Stimulated activated CD8-positive, alpha-beta memory T cell treated with anti-CD3 and anti-CD28 coated beads, Interleukin-4, amount 100 ng/mL, for 1 hour (primary cell): ENCODE results near the gene ERLEC1.
"Not testable (repeated sequence)": the region's sequence is repeated elsewhere in the genome, so short reads cannot be mapped to it uniquely, and the experiment has no call there.

Experiments used
- DNase-seq, 2 donors: peaks; one replicate each; pipeline ENCODE4 v3.0.0-alpha.2; 2020; ENCODE audit warnings: low read depth in 2 of 2, low spot score in 1 of 2

ERLEC1 gene

DNA sequence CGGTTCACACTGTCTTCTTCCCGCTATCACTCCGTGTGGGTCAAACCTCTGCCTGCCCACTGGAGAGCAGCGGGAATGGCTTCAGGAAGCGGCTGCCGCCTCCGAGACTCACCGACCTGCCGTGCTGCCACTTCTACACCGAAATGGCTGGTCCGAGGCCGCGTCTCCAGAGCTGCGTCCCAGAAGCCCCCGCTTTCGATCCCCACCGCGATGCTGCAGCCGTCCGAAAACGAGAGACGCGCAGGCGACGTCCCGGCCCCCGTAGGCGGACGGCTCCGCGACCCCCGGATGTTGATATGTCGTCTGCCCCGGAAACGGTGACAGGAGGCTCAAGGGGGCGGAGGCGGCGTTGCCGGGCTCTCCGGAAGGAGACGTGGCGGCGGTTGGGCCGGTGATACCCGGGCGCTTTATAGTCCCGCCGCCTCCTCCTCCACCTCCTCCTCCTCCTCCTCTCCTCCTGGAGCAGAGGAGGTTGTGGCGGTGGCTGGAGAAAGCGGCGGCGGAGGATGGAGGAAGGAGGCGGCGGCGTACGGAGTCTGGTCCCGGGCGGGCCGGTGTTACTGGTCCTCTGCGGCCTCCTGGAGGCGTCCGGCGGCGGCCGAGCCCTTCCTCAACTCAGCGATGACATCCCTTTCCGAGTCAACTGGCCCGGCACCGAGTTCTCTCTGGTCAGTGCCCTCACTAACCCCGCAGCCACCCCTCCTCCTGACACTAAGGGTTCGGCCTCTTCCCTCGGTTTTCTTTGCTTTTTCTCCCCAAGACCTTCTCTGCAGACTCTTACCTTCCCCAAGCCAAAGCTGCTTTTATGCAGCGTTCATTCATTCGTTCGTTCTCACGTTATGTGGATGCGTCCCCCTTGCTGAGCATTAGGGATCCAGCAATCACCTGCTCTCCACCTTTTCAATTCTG, at the start of gene ERLEC1, which contains the start of gene ASB3:
TSS of gene ERLEC1 (plus strand) at position 340 of the 909 bp plus-strand sequence. CDS start at position 507, 167 bp downstream.
TSS of gene ASB3 (minus strand) at position 249 of the 909 bp plus-strand sequence. CDS start 21,381 bp downstream, outside the sequence.
- DNase-seq = peak; percentile 66 to 76

DNA sequence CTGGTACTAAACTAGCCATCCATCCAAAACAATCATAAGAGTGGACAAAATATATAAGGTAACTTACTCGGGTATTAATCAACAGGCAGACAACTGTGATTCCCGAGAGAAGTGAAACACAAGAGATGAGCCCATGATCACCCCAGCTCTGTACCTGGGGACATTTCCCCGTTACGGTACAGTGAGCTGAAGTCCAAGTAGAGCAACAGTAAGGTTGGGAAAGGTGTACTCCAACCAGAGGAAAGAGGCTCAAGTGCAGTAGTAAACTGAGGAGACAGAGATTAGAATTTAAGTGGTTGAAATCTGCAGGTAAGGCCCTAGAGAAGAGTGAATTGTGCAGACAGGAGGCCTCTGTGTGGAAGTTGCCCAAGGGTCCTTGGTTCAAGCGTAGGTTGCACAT, 49.8 kb upstream of the ERLEC1 start:
- DNase-seq = no peak

DNA sequence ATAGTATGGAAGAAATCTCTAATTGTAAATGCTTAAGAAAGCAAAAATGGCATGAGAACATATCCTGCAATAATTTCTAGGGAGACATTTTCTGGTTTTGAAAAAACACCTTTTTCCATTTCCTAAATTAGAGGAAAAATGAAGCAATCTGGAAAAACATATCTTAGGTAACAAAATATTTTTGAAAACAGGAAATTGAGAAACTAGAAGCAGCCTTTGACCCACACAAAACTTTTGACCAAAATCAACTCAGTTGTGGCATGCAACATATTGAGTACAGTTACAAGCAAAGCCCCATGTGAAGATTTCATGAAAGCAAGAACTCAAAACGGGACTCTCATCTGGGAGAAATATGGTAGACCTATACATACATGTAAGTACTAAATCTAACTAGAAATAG, 47.8 kb upstream of the ERLEC1 start:
- no peak for DNase-seq

DNA sequence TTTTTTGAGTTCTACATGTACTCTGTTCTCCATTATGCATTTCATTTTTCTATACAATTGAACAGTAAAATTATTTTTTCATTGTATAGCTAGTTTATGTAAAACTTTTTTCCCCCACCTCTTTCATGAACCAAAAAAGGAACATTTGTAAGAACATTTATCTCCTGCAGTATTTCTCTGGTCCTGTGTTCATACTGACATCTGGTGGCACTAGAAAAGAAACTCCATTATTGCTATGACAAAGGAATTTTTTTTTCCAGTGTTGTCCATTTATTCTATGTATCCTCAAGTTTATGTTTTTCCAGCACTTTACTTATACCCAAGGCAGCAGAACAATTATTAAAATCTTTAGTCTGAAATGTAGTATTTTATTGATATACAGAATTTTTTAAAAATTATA, 46.7 kb upstream of the ERLEC1 start:
- DNase-seq = no peak

DNA sequence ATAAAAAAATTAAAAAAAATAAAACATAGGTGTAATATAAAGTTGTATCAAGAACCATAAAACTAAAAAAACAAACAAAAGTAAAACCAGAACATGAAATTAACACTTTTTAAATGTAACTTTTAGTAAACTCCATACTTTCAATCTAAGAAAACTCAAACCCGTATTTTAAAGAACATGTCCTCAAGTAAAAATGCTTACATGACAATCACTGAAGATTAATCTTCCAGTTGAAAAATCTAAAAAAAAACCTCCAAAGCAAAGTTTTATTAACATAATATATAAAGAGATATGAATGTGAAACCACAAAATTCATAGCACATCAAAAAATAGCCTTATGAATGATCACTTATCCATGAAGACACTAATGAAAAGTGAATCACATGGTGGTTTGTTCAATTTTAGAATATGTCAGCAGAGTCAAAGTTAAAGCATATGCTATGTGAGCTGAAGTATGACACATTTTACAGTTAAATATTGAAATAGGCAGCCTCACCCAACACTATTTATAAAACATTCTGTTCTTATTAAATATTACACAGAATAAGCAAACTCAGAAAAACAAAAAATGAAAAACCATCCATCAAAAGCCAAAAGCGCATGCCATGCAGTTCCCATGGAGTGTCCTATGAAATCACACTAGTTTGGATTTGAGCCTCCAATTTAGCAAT, 42.3 kb upstream of the ERLEC1 start:
- DNase-seq = no peak

GRCh38 chr2:53750041-53750768, 36.6 kb upstream of the ERLEC1 start:
- DNase-seq = no peak

GRCh38 chr2:53751728-53752127, 35.1 kb upstream of the ERLEC1 start:
- DNase-seq = no peak

DNA sequence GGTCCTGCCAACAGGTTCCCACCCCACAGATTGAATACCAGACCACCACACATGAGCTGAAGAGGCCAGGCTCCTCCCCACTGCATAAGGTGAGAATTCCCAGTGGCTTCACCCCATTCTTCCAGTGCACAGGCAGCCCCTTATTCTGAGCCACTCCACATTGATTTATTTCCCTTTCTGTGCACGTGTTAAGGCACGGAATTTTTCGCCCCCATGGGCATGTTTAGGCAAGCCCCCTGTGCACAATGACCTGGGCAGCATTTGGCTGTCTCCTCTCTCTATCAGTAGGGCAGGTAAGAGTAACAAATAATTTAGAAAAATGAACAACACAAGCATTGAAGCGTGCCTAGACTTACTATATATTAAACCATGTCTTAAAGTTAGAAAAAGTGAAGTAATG, 34.5 kb upstream of the ERLEC1 start:
- no peak for DNase-seq

DNA sequence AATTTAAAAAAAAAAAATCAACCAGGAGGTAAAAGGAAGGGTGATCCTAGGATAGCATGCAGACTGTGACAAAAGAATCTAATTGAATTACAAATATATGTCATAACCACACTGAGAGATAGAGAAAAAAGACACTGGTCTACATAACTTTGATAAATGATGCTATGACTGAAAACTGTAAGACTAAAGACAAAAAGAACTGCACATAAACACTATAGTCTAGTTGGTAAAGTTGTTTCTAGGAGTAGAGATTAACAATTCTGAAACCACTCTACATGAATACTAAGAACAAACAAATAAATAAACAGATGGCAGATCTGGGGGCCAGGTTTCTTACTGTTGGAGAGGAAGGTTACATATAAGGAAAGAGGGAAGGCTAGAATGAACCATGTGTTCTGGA, 33.8 kb upstream of the ERLEC1 start:
- DNase-seq = no peak

DNA sequence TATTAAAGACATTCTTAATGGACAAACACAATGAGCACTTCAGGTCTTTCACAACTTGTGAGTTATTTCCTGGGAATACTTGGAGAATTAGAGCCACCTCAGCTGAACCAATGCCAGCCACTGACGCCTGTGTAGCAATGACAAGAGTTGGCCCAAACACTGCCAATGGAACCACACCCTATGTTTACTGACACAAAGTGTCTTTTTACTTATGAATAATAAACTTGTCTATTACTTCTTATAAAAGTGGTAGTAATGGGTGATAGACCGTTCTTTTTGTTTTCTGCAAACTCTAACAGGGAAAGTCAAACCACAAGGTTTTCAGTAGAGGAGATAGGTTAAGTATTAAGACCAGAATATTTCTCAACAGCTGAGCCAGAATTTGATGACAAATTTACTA, 31.7 kb upstream of the ERLEC1 start:
- DNase-seq = no peak

- DNase-seq = no peak
Measured at GRCh38 chr2:53756644-53757043, 30.2 kb upstream of the ERLEC1 start.

- not testable (repeated sequence) for DNase-seq
Measured at GRCh38 chr2:53757206-53757605, 29.6 kb upstream of the ERLEC1 start.

DNA sequence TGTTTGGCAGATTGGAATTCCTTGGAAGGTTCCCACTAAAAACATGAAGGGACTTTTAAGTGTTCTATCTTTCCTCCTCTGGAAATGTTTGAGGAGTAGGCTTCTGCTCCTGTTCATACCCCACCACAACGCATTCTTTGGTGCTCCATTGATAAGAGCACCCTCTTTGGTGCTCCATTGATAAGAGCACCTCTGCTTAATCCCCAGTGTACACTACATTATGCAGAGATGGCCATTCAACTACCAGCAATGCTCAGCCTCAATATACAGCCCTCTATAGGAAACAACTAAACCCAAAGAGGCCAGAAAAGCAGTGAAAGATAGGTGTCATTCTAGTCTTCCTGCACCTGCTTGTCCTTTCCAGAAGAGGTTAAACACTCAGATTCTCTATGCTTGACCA, 21.1 kb upstream of the ERLEC1 start:
- DNase-seq = no peak

DNA sequence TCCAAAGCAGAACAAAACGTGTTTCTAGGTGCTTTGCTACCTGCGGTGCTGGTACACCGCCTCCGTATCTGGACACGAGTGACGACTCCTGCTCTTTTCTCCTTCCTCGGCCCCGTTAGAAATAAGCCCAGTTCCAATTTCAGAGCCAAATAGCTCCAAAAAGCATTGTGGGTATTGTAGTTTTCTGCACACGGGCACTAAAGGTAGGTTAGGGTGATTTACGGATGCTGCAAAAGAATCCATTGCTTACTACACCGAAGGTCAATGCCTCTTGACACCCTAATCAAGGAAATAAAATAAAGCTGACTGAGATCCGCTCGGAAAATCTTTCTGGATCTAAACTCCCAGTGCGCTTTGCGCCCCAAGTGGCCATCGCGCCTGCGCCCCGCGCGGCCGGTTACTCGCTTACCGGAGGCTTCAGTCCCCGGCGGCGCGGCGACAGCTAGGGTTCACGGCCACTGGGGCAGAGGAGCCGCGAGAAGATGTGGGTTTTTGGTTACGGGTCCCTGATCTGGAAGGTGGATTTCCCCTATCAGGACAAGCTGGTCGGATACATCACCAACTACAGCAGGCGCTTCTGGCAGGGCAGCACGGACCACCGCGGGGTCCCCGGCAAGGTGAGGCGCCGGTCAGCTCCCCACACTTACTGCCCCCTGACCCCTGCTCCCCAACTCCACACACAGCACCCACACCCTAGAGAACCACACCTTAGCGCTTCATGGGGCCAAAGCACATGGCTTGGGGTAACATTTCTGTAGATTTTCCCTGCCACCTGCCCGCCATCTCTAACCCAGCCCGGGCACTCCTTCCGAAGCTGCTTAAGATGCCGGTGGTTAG, 19.2 kb upstream of the ERLEC1 start, which contains the start of gene CHAC2:
TSS of gene CHAC2 (plus strand) at position 400 of the 837 bp plus-strand sequence. CDS start at position 483, 83 bp downstream.
- peak; percentile 61 to 65 for DNase-seq

- no peak for DNase-seq
Measured at GRCh38 chr2:53768242-53768542, 18.7 kb upstream of the ERLEC1 start.

- no peak for DNase-seq
Measured at GRCh38 chr2:53769318-53769945, 17.4 kb upstream of the ERLEC1 start.

- no peak for DNase-seq
Measured at GRCh38 chr2:53770264-53770663, 16.6 kb upstream of the ERLEC1 start.

DNA sequence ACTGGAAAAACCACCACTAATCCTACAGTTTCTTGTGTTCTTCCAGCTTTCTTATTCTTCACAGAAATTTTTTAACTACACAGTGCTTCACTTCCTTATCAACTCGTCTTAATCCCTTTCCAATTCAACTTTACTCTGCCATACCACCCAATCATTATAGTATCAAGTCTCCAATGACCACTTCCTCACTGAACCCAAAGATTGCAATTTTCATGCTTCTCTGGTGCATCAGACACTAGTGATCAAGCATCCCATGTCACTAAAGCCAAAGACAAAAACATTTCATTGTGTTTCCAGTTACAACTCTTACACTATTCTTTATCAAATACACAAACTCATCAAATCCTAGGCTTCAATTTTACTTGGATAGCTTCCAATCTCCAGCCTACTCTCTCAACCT, 9.7 kb upstream of the ERLEC1 start:
- DNase-seq = no peak

DNA sequence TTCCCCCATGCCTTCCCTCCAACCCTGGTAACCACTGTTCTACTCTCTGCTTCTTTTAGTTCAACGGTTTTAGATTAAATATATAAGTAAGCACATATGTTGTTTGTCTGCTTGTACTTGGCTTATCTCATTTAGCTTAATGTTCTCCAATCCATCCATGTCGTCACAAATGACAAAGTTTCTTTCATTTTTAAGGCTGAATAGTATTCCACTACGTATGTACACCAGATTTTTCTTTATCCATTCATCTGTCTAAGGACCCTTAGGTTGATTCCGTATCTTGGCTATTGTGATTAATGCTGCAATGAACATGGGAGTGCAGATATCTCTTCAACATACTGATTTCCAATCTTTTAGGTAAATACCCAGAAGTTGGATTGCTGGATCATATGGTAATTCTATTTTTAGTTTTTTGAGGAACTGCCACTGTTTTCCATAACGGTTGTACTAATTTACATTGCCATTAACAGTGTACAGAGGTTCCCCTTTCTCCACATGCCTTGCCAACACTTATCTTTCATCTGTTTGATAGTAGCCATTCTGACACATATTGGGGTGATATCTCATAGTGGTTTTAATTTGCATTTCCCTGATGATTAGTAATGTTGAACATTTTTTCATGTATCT, 8.2 kb upstream of the ERLEC1 start:
- DNase-seq = no peak

DNA sequence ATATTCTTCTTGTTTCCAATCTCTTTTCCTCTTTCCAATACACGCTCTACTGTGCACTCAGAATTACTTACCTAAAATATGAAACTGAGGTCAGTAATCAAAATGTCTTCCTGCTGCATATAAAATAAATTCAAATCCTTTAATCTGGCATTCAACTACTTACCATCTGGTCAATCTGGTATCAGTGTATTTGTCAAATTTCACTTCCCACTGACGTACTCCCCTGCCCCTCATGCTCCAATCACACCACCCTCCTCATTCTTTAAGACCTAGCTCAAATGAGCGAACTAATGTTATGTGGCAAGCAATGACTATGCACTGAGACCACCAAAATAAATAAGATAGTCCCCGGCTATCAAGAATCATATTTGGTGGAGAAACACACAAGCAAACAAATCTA, 6.8 kb upstream of the ERLEC1 start:
- no peak for DNase-seq
